Endodermal cell (in vitro differentiated cells): ENCODE data around the gene CYLD. TPM values are rescaled to one million over a fixed set of nuclear protein-coding genes. Genes with fewer than 3 reads are reported as not detected.

Experiments used
- DNase-seq: peaks from one replicate; pipeline ENCODE4 v3.0.0-alpha.2; 2017
- H3K27ac ChIP-seq: 2 replicates; pipeline ENCODE4 v1.5.1; 2013; ENCODE audit warnings: mild to moderate bottlenecking, low read depth, low read length, moderate library complexity
- H3K27me3 ChIP-seq: 2 replicates; pipeline ENCODE4 v1.6.1; 2013; ENCODE audit warnings: mild to moderate bottlenecking, low read length, moderate library complexity; ENCODE audit not compliant: insufficient read depth, control insufficient read depth, poor library complexity, severe bottlenecking
- H3K36me3 ChIP-seq: 2 replicates; pipeline ENCODE4 v1.7.0; 2013; ENCODE audit warnings: mild to moderate bottlenecking, low read length, moderate library complexity; ENCODE audit not compliant: control insufficient read depth, insufficient read depth
- H3K4me1 ChIP-seq: one replicate; pipeline ENCODE4 v1.7.0; 2013; ENCODE audit warnings: low read length; ENCODE audit not compliant: control insufficient read depth, insufficient read depth
- H3K4me3 ChIP-seq: 2 replicates; pipeline ENCODE4 v1.5.1; 2013; ENCODE audit warnings: mild to moderate bottlenecking, low read length, moderate library complexity
- H3K9ac ChIP-seq: 2 replicates; pipeline ENCODE4 v1.6.1; 2013; ENCODE audit warnings: mild to moderate bottlenecking, low read length, moderate library complexity; ENCODE audit not compliant: poor library complexity, severe bottlenecking; ENCODE audit errors: extremely low read depth
- H3K9me3 ChIP-seq: 2 replicates; pipeline ENCODE4 v1.6.1; 2013; ENCODE audit warnings: mild to moderate bottlenecking, low read length, moderate library complexity; ENCODE audit not compliant: control insufficient read depth
- H3K27ac Mint-ChIP-seq: 2 replicates; pipeline ENCODE4 v1.8.0; 2020; ENCODE audit warnings: mixed read lengths
- H3K27me3 Mint-ChIP-seq: 2 replicates; pipeline ENCODE4 v1.8.0; 2021; ENCODE audit warnings: mild to moderate bottlenecking, mixed read lengths; ENCODE audit not compliant: insufficient read depth
- H3K36me3 Mint-ChIP-seq: 2 replicates; pipeline ENCODE4 v1.8.0; 2020; ENCODE audit warnings: low read depth, mixed read lengths
- H3K4me1 Mint-ChIP-seq: 2 replicates; pipeline ENCODE4 v1.8.0; 2020; ENCODE audit warnings: mixed read lengths
- H3K4me3 Mint-ChIP-seq: 2 replicates; pipeline ENCODE4 v1.8.0; 2020; ENCODE audit warnings: mild to moderate bottlenecking, moderate library complexity, mixed read lengths
- H3K9me3 Mint-ChIP-seq: 2 replicates; pipeline ENCODE4 v1.8.0; 2020; ENCODE audit warnings: mild to moderate bottlenecking, mixed read lengths
- CTCF ChIP-seq: fragments of 200-600 bp; sonication (generic); conservative IDR thresholded peaks from 2 replicates; pipeline ENCODE4 v1.5.0; 2021; ENCODE audit warnings: antibody characterized with exemption, mild to moderate bottlenecking
- WGBS, 2 experiments: methylation state at CpG; one replicate each; pipeline versions ENCODE4 v1.1.5 to v1.1.7; 2013; ENCODE audit warnings: missing lambda C conversion rate in 2 of 2, mixed read lengths in 1 of 2; ENCODE audit not compliant: insufficient coverage in 1 of 2, insufficient read length in 1 of 2; 5-methylcytosine and 5-hydroxymethylcytosine counted together
- total RNA-seq, 2 donors: library from RNA; stranded (reverse); fragmentation: NEBNext Ultra II Directional in 1 of 2; extraction: Animal tissue kit (Norgen Biotek cat#: 25700) in 1 of 2; gene quantifications; 2 replicates in 1 of 2; 3 replicates in 1 of 2; pipeline ENCODE4 v1.2.1, GENCODE V29; 2021

The CYLD gene
- total RNA-seq, 2 donors from 2014 or later: 12.7 TPM

- Mint-ChIP-seq H3K27me3 (peaks cover 2% of the 10 kb centered on the region), H3K4me1 (peaks cover 15% of the 10 kb centered on the region), H3K36me3 (no peaks in the 10 kb centered on the region), H3K9me3 (no peaks in the 10 kb centered on the region), H3K4me3 (no peak overlapping the region), H3K27ac (no peak overlapping the region)
- WGBS, 2 experiments: 94 to 97% methylated on average over 6 to 8 of the region's 8 CpGs
- no peak for DNase-seq
- no peak for TF ChIP-seq CTCF
- no peak overlapping the region for H3K4me3 ChIP-seq
- no peaks in the 10 kb centered on the region for H3K4me1 ChIP-seq
- H3K36me3 ChIP-seq: no peaks in the 10 kb centered on the region
- no peak overlapping the region for H3K9ac ChIP-seq
- H3K27me3 ChIP-seq: no peaks in the 10 kb centered on the region
- no peaks in the 10 kb centered on the region for H3K9me3 ChIP-seq
- no peak overlapping the region for H3K27ac ChIP-seq
Observed at GRCh38 chr16:50810241-50810965, 68.5 kb downstream of the CYLD start.

GRCh38 chr16:50812046-50812445, 70.2 kb downstream of the CYLD start:
- H3K27ac Mint-ChIP-seq: no peak overlapping the region
- H3K36me3 Mint-ChIP-seq: no peaks in the 10 kb centered on the region
- H3K36me3 ChIP-seq: no peaks in the 10 kb centered on the region
- no peaks in the 10 kb centered on the region for H3K27me3 ChIP-seq
- H3K4me3 ChIP-seq: no peak overlapping the region
- H3K9me3 ChIP-seq: no peaks in the 10 kb centered on the region
- no peaks in the 10 kb centered on the region for H3K9me3 Mint-ChIP-seq
- WGBS, 2 experiments: 93 to 100% methylated on average over 3 to 7 of the region's 7 CpGs
- DNase-seq: no peak
- peaks cover 2% of the 10 kb centered on the region for H3K27me3 Mint-ChIP-seq
- H3K4me3 Mint-ChIP-seq: no peak overlapping the region
- peaks cover 14% of the 10 kb centered on the region for H3K4me1 Mint-ChIP-seq
- no peak overlapping the region for H3K27ac ChIP-seq
- no peak overlapping the region for H3K9ac ChIP-seq
- no peaks in the 10 kb centered on the region for H3K4me1 ChIP-seq
- TF ChIP-seq CTCF: no peak

- Histone ChIP-seq H3K4me1 (no peaks in the 10 kb centered on the region), H3K9ac (no peak overlapping the region), H3K4me3 (no peak overlapping the region), H3K27me3 (no peaks in the 10 kb centered on the region), H3K9me3 (no peaks in the 10 kb centered on the region), H3K27ac (no peak overlapping the region), H3K36me3 (no peaks in the 10 kb centered on the region)
- no peak for TF ChIP-seq CTCF
- Mint-ChIP-seq H3K27ac (no peak overlapping the region), H3K27me3 (peaks cover 2% of the 10 kb centered on the region), H3K9me3 (no peaks in the 10 kb centered on the region), H3K4me1 (peaks cover 14% of the 10 kb centered on the region), H3K36me3 (no peaks in the 10 kb centered on the region), H3K4me3 (no peak overlapping the region)
- WGBS, 2 experiments: 93 to 96% methylated on average over 9 of the region's 9 CpGs
- DNase-seq: no peak
Observed at GRCh38 chr16:50812876-50813466, 71.1 kb downstream of the CYLD start.
